Uterus (tissue), 4 donors: Measurements from ENCODE around the gene IGF2R. TPM values are rescaled to one million over a fixed set of nuclear protein-coding genes. Genes with fewer than 3 reads are reported as not detected.

Experiments used
- DNase-seq, 2 donors: peaks; one replicate each; pipeline ENCODE4 v3.0.0-alpha.2; 2019 to 2020
- H3K27ac ChIP-seq, 2 donors: fragments of 200-600 bp; sonication (generic); 1 replicate in 1 of 2; 2 replicates in 1 of 2; pipeline ENCODE4 v1.5.1; 2016 to 2018
- H3K27me3 ChIP-seq, 2 donors: fragments of 200-600 bp; sonication (generic); one replicate each; pipeline ENCODE4 v1.5.1; 2018 to 2019; ENCODE audit warnings: control low read depth in 1 of 2
- H3K36me3 ChIP-seq, 2 donors: fragments of 200-600 bp; sonication (generic); one replicate each; pipeline ENCODE4 v1.5.1; 2019; ENCODE audit warnings: control low read depth in 1 of 2
- H3K4me1 ChIP-seq, 2 donors: fragments of 200-600 bp; sonication (generic); one replicate each; pipeline ENCODE4 v1.5.1; 2018 to 2019; ENCODE audit warnings: control low read depth in 1 of 2
- H3K4me3 ChIP-seq, 2 donors: fragments of 200-600 bp; sonication (generic); 1 replicate in 1 of 2; 2 replicates in 1 of 2; pipeline ENCODE4 v1.5.1; 2018 to 2019; ENCODE audit warnings: mild to moderate bottlenecking in 1 of 2
- H3K9me3 ChIP-seq, 2 donors: fragments of 200-600 bp; sonication (generic); one replicate each; pipeline ENCODE4 v1.5.1; 2019; ENCODE audit warnings: control low read depth in 1 of 2
- POLR2A ChIP-seq, 2 donors: fragments of 450-650 bp; IDR thresholded peaks; one replicate each; pipeline ENCODE4 v1.6.1; 2016; ENCODE audit warnings: antibody characterized with exemption in 2 of 2, mild to moderate bottlenecking in 1 of 2, moderate library complexity in 1 of 2
- intact Hi-C: fragments of 100-400 bp; cut with DNase I; formaldehyde crosslinking; loops from one replicate; pipeline ENCODE4 v1.15.1; 2023; ENCODE audit warnings: low total_unique reads
- total RNA-seq, 4 donors: library from RNA; depleted of rRNA in 3 of 4; stranded (reverse); fragments of >200 nt in 3 of 4; gene quantifications; one replicate each; pipeline versions ENCODE4 v1.1.0 to v1.2.4, GENCODE V29; 2014 to 2023
- TF ChIP-seq, protein P1 (sequence below), 4 experiments: fragments of 200-600 bp in 2 of 4; fragments of 450-650 bp in 2 of 4; sonication (generic) in 2 of 4; IDR thresholded peaks; one replicate each; pipeline ENCODE4 v1.5.1; 2016 to 2019; ENCODE audit warnings: antibody characterized with exemption in 4 of 4, mild to moderate bottlenecking in 2 of 4, moderate library complexity in 1 of 4
- donor health status: DM: yes; HTN: yes; CAD: no.

The IGF2R gene
- total RNA-seq, 4 donors from 2014 or later: 36.5 to 91.7 (median 61.7) TPM

- no peak for TF ChIP-seq POLR2A (IDR thresholded peaks at IDR 0.05)
- TF ChIP-seq, protein P1, sequence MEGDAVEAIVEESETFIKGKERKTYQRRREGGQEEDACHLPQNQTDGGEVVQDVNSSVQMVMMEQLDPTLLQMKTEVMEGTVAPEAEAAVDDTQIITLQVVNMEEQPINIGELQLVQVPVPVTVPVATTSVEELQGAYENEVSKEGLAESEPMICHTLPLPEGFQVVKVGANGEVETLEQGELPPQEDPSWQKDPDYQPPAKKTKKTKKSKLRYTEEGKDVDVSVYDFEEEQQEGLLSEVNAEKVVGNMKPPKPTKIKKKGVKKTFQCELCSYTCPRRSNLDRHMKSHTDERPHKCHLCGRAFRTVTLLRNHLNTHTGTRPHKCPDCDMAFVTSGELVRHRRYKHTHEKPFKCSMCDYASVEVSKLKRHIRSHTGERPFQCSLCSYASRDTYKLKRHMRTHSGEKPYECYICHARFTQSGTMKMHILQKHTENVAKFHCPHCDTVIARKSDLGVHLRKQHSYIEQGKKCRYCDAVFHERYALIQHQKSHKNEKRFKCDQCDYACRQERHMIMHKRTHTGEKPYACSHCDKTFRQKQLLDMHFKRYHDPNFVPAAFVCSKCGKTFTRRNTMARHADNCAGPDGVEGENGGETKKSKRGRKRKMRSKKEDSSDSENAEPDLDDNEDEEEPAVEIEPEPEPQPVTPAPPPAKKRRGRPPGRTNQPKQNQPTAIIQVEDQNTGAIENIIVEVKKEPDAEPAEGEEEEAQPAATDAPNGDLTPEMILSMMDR (IDR thresholded peaks at IDR 0.05): no peak
- intact Hi-C loops: no loop called here
- DNase-seq: no peak
- H3K4me3 ChIP-seq: no peak overlapping the region
- no peak overlapping the region for H3K27ac ChIP-seq
- no peaks in the 10 kb centered on the region for H3K27me3 ChIP-seq
- H3K4me1 ChIP-seq: no peaks in the 10 kb centered on the region
- H3K36me3 ChIP-seq: no peaks in the 10 kb centered on the region
- H3K9me3 ChIP-seq: no peaks in the 10 kb centered on the region
These were observed 158.6 kb downstream of the IGF2R start for GRCh38 chr6:160127270-160128124.

- H3K9me3 ChIP-seq: no peaks in the 10 kb centered on the region
- no peaks in the 10 kb centered on the region for H3K4me1 ChIP-seq
- DNase-seq: no peak
- TF ChIP-seq POLR2A (IDR thresholded peaks at IDR 0.05): no peak
- TF ChIP-seq, protein P1 (IDR thresholded peaks at IDR 0.05): no peak
- H3K27ac ChIP-seq: no peak overlapping the region
- H3K36me3 ChIP-seq: no peaks in the 10 kb centered on the region
- no peaks in the 10 kb centered on the region for H3K27me3 ChIP-seq
- no peak overlapping the region for H3K4me3 ChIP-seq
- intact Hi-C loops: no loop called here
These were observed 159.3 kb downstream of the IGF2R start for GRCh38 chr6:160128125-160128683.

DNA sequence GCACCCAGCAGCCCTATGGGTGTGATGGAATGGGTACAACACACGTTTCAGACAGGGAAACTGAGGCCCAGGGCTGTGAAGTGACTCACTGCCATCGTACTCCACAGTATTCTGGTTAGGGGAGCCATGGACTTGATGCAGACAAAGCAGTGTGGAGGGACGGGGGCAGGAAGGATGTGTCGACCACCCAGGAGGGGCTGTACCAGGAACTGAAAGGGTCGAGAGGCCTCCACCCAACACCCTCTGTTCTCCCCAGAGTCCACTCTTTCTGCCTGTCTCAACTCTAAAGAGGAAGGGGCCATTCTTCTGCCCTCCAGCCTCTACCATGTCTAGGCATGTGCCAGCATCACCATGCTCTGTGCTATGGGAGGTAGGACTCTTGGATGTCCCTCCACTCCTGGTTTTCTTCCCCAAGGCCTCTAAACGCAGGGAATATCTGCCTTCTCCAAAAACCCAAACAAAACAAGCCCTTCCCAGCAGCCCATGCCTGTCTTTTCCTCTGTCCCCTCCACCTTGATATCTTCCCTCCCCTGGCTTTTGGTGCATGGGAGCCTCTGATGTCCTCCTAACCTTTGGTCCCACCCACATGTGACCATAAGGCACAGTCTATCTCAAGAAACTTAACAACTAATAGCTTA, 160.1 kb downstream of the IGF2R start:
- H3K36me3 ChIP-seq: no peaks in the 10 kb centered on the region
- intact Hi-C loops: no loop called here
- no peaks in the 10 kb centered on the region for H3K4me1 ChIP-seq
- no peak for TF ChIP-seq POLR2A (IDR thresholded peaks at IDR 0.05)
- TF ChIP-seq, protein P1 (IDR thresholded peaks at IDR 0.05): no peak
- DNase-seq: no peak
- no peak overlapping the region for H3K4me3 ChIP-seq
- H3K27ac ChIP-seq: no peak overlapping the region
- no peaks in the 10 kb centered on the region for H3K9me3 ChIP-seq
- no peaks in the 10 kb centered on the region for H3K27me3 ChIP-seq

- TF ChIP-seq POLR2A (IDR thresholded peaks at IDR 0.05): no peak
- TF ChIP-seq, protein P1 (IDR thresholded peaks at IDR 0.05): no peak
These were observed 161.2 kb downstream of the IGF2R start for GRCh38 chr6:160129881-160130615.

More at GRCh38 chr6:160129881-160130615, 161.2 kb downstream of the IGF2R start:
- Histone ChIP-seq H3K27me3 (no peaks in the 10 kb centered on the region), H3K36me3 (no peaks in the 10 kb centered on the region), H3K9me3 (no peaks in the 10 kb centered on the region), H3K4me3 (no peak overlapping the region), H3K4me1 (no peaks in the 10 kb centered on the region), H3K27ac (no peak overlapping the region)
- intact Hi-C loops: no loop called here
- no peak for DNase-seq
